Endothelial cell of umbilical vein (primary cell): ENCODE measurements around the gene PIANP. TPM values are rescaled to one million over a fixed set of nuclear protein-coding genes. Genes with fewer than 3 reads are reported as not detected.

Experiments used
- BruUV-seq: library from RNA; stranded (reverse); fragments of 400-500 nt; replicated peaks from 2 replicates; lab custom pipeline; 2021; lab: Mats Ljungman, UMichigan
- CTCF ChIA-PET: fragments of 300-600, 350-600 bp; sonication (Branson Sonifier 250); formaldehyde crosslinking; loops from one replicate; lab custom pipeline; 2021; ENCODE audit warnings: antibody characterized with exemption, inconsistent platforms; lab: Charles Lee
- POLR2A ChIA-PET: fragments of 300-600, 350-600 bp; sonication (Branson Sonifier 250); formaldehyde crosslinking; loops from one replicate; lab custom pipeline; 2021; ENCODE audit warnings: antibody characterized with exemption, inconsistent platforms; lab: Charles Lee
- DNase-seq: peaks from one replicate; pipeline ENCODE4 v3.0.0-alpha.2; 2011; ENCODE audit warnings: low read depth, low spot score
- FAIRE-seq: peaks from 2 replicates; lab custom pipeline; 2011; peaks lifted over from hg19 to GRCh38; lab: Jason Lieb, UNC
- H2AFZ ChIP-seq: 2 replicates; pipeline ENCODE4 v1.6.0; 2012; ENCODE audit warnings: low read depth, low read length, control low read depth, inconsistent platforms
- H3K27ac ChIP-seq: 2 replicates; pipeline ENCODE4 v1.5.1; 2011; ENCODE audit warnings: low read depth, mild to moderate bottlenecking, control low read depth, low read length, moderate library complexity; ENCODE audit not compliant: insufficient read depth
- H3K27me3 ChIP-seq, 2 experiments: 2 replicates each; pipeline versions ENCODE4 v1.6.0 to v1.6.1; 2011; ENCODE audit warnings: low read length in 2 of 2, mixed read lengths in 1 of 2; ENCODE audit not compliant: control insufficient read depth in 2 of 2, insufficient read depth in 2 of 2
- H3K36me3 ChIP-seq, 2 experiments: 2 replicates in 1 of 2; 3 replicates in 1 of 2; pipeline ENCODE4 v1.5.1; 2011; ENCODE audit warnings: low read length in 2 of 2, mild to moderate bottlenecking in 1 of 2, moderate library complexity in 1 of 2; ENCODE audit not compliant: control insufficient read depth in 2 of 2, insufficient read depth in 2 of 2; ENCODE audit errors: extremely low read depth in 1 of 2
- H3K4me1 ChIP-seq: 3 replicates; pipeline ENCODE4 v1.5.1; 2011; ENCODE audit warnings: mild to moderate bottlenecking, low read length; ENCODE audit not compliant: control insufficient read depth, insufficient read depth; ENCODE audit errors: extremely low read depth
- H3K4me2 ChIP-seq: 2 replicates; pipeline ENCODE4 v1.6.1; 2011; ENCODE audit warnings: low read length, control low read depth, mixed read lengths; ENCODE audit not compliant: insufficient read depth
- H3K4me3 ChIP-seq, 3 experiments: fragments of 200-600 bp in 1 of 3; sonication (generic), shearing (Covaris generic) in 1 of 3; replicated peaks in 1 of 3; 2 replicates each; pipeline ENCODE4 v1.5.1; 2011 to 2016; ENCODE audit warnings: control low read depth in 3 of 3, low read length in 3 of 3, mild to moderate bottlenecking in 2 of 3, inconsistent platforms in 1 of 3, low read depth in 1 of 3, moderate library complexity in 1 of 3; ENCODE audit not compliant: insufficient read depth in 1 of 3
- H3K79me2 ChIP-seq: 2 replicates; pipeline ENCODE4 v1.6.0; 2012; ENCODE audit warnings: low read length, inconsistent platforms; ENCODE audit not compliant: control insufficient read depth, insufficient read depth
- H3K9ac ChIP-seq: replicated peaks from 2 replicates; pipeline ENCODE3; 2011; ENCODE audit warnings: low read length, control low read depth; ENCODE audit not compliant: insufficient read depth; ENCODE audit errors: extremely low read depth
- H3K9me1 ChIP-seq: replicated peaks from 3 replicates; pipeline ENCODE4 v1.6.0; 2011; ENCODE audit warnings: mild to moderate bottlenecking, low read length; ENCODE audit not compliant: control insufficient read depth, insufficient read depth; ENCODE audit errors: extremely low read depth
- H3K9me3 ChIP-seq: replicated peaks from 2 replicates; pipeline ENCODE4 v1.5.1; 2012; ENCODE audit warnings: low read length, inconsistent platforms; ENCODE audit not compliant: control insufficient read depth, insufficient read depth
- H4K20me1 ChIP-seq: replicated peaks from 2 replicates; pipeline ENCODE3; 2011; ENCODE audit warnings: mild to moderate bottlenecking, low read length; ENCODE audit not compliant: control insufficient read depth, insufficient read depth; ENCODE audit errors: extremely low read depth
- EZH2 ChIP-seq: IDR thresholded peaks from 2 replicates; pipeline ENCODE4 v1.6.1; 2012; ENCODE audit warnings: borderline replicate concordance, low read depth, mild to moderate bottlenecking, moderate library complexity, low read length, inconsistent platforms; ENCODE audit not compliant: severe bottlenecking
- FOS ChIP-seq: IDR thresholded peaks from 2 replicates; pipeline ENCODE4 v1.6.1; 2011; ENCODE audit warnings: mild to moderate bottlenecking, low read length, moderate library complexity, borderline replicate concordance; ENCODE audit not compliant: insufficient read depth
- GATA2 ChIP-seq: IDR thresholded peaks from 2 replicates; pipeline ENCODE4 v1.7.0; 2011; ENCODE audit warnings: low read depth, mild to moderate bottlenecking, moderate library complexity, mixed read lengths, low read length; ENCODE audit not compliant: insufficient read length, insufficient read depth
- JUN ChIP-seq: IDR thresholded peaks from 2 replicates; pipeline ENCODE4 v1.6.1; 2011; ENCODE audit warnings: borderline replicate concordance, low read depth; ENCODE audit not compliant: insufficient read length, insufficient read depth
- MYC ChIP-seq: IDR thresholded peaks from one replicate; pipeline ENCODE4 v1.6.1; 2011; ENCODE audit warnings: mild to moderate bottlenecking, low read depth, low read length
- POLR2A ChIP-seq: IDR thresholded peaks from 2 replicates; pipeline ENCODE4 v1.6.1; 2012; ENCODE audit warnings: low read depth, mild to moderate bottlenecking, control low read depth, low read length
- POLR2AphosphoS5 ChIP-seq: IDR thresholded peaks from 2 replicates; pipeline ENCODE4 v1.6.1; 2012; ENCODE audit warnings: low read depth, mild to moderate bottlenecking, control low read depth, low read length, moderate library complexity; ENCODE audit not compliant: insufficient read depth
- dilution Hi-C: fragments of 300-500 bp; cut with MboI; formaldehyde crosslinking; loops from one replicate; pipeline ENCODE4 v1.15.0; 2019; ENCODE audit warnings: low sequenced_read_pairs; ENCODE audit not compliant: extremely low pct_ligation_motif_present
- intact Hi-C: fragments of 100-400 bp; cut with micrococcal nuclease; formaldehyde crosslinking; loops from one replicate; pipeline ENCODE4 v1.10.0; 2022
- polyA plus RNA-seq, 4 experiments: library from polyadenylated mRNA; depleted of rRNA in 3 of 4; stranded (reverse) in 3 of 4; unstranded in 1 of 4; fragments of >200 nt; gene quantifications; 2 replicates each; pipeline versions ENCODE4 v1.2.1 to v1.2.3, GENCODE V29; 2011 to 2012; ENCODE audit warnings: missing spikeins in 1 of 4
- total RNA-seq: library from RNA; stranded (reverse); gene quantifications from 2 replicates; pipeline ENCODE4 v1.2.3, GENCODE V29; 2021
- TF ChIP-seq, protein P1 (sequence below), 2 donors: IDR thresholded peaks; 1 replicate in 1 of 2; 2 replicates in 1 of 2; pipeline ENCODE4 v1.5.1; 2011; ENCODE audit warnings: low read length in 2 of 2, mild to moderate bottlenecking in 2 of 2, moderate library complexity in 2 of 2, control low read depth in 1 of 2, inconsistent platforms in 1 of 2, low read depth in 1 of 2; ENCODE audit not compliant: insufficient read depth in 1 of 2; ENCODE audit errors: extremely low read depth in 1 of 2
- TF ChIP-seq, protein P2 (sequence below): IDR thresholded peaks from 2 replicates; pipeline ENCODE4 v1.6.1; 2011; ENCODE audit not compliant: insufficient read depth, insufficient read length

The PIANP gene
- total and polyA plus RNA-seq, 2 donors (not counting 3 experiments of a cell fraction or from before 2014, with no cell fraction given): 0.10 to 0.55 TPM

DNA sequence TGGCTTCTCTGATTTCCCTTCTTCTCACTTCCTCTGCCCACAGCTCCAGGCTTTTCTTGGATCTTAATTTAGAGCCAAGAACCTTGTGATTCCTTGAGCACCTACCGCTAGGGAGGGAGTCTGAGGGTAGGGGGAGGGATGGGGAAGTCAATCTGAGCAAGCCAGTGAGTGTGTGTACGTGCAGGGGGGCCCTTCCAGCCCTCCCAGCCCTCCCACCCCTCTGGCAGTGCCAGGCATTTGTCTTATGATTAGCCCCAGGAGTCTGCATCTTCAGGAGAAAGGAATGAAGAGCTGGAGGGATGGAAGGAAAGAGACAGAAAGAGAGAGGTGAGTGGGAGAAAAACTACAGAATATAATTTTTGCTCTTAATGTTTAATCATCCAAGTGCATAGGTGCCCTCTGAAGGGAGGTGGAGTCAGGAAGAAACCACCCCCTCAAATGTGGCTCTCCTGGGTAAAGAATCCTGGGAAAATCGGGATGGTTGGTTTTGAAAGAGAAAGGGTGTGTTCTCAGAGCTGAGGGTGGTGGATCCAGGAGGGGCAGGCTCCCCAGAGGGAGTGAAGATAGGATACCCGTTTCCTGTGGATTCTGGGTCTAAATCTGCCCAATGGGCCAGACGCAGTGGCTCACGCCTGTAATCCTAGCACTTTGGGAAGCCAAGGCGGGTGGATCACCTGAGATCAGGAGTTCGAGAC is 2.1 kb downstream of the PIANP start:
- H3K4me3 ChIP-seq: no peak overlapping the region
- H3K27me3 ChIP-seq: peaks cover 30 to 43% of the 10 kb centered on the region in 2 experiments
- TF ChIP-seq POLR2A: no peak
- TF ChIP-seq POLR2AphosphoS5: no peak
- TF ChIP-seq MYC: no peak
- TF ChIP-seq GATA2: no peak
- TF ChIP-seq, protein P1, sequence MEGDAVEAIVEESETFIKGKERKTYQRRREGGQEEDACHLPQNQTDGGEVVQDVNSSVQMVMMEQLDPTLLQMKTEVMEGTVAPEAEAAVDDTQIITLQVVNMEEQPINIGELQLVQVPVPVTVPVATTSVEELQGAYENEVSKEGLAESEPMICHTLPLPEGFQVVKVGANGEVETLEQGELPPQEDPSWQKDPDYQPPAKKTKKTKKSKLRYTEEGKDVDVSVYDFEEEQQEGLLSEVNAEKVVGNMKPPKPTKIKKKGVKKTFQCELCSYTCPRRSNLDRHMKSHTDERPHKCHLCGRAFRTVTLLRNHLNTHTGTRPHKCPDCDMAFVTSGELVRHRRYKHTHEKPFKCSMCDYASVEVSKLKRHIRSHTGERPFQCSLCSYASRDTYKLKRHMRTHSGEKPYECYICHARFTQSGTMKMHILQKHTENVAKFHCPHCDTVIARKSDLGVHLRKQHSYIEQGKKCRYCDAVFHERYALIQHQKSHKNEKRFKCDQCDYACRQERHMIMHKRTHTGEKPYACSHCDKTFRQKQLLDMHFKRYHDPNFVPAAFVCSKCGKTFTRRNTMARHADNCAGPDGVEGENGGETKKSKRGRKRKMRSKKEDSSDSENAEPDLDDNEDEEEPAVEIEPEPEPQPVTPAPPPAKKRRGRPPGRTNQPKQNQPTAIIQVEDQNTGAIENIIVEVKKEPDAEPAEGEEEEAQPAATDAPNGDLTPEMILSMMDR (IDR thresholded peaks at IDR 0.05; ENCODE audit: extremely low read depth in 1 of 2, insufficient read depth in 1 of 2, low read depth in 1 of 2, low read length in 2 of 2): no peak
- TF ChIP-seq EZH2: no peak
- TF ChIP-seq, protein P2, sequence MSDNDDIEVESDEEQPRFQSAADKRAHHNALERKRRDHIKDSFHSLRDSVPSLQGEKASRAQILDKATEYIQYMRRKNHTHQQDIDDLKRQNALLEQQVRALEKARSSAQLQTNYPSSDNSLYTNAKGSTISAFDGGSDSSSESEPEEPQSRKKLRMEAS: no peak
- no peak for TF ChIP-seq JUN
- TF ChIP-seq FOS: no peak
- ChIA-PET CTCF (interaction anchor here (0.9 to 4.8 kb wide), 16 partner anchors 9 to 146 kb away, joined by 3 to 63 read pairs (median 6); partner anchors contain the start of genes COPS7A and ZNF384), POLR2A (no interaction called here)
- H4K20me1 ChIP-seq: no peaks in the 10 kb centered on the region
- H3K9me3 ChIP-seq: no peaks in the 10 kb centered on the region
- no peaks in the 10 kb centered on the region for H3K9me1 ChIP-seq
- H2AFZ ChIP-seq: no peak overlapping the region
- dilution Hi-C loops: no loop called here
- intact Hi-C loops: loop anchor here (1.0 to 5.0 kb wide), 4 partner anchors 9 to 146 kb away; partner anchors contain the start of gene ZNF384
- H3K27ac ChIP-seq: no peak overlapping the region
- H3K36me3 ChIP-seq: no peaks in the 10 kb centered on the region
- H3K9ac ChIP-seq: no peak overlapping the region
- H3K4me2 ChIP-seq: no peak overlapping the region
- H3K79me2 ChIP-seq: no peaks in the 10 kb centered on the region
- H3K4me1 ChIP-seq: peaks cover 4% of the 10 kb centered on the region
- DNase-seq (no peak), FAIRE-seq (no peak)
- BruUV-seq: no TSS peak
